GM19467 (cell line): ENCODE measurements around the gene AIFM3.

Experiments
- ATAC-seq: cut with Tn5 transposase; IDR thresholded peaks from one replicate; pipeline ENCODE4 v1.9.1; 2021; ENCODE audit warnings: mild to moderate bottlenecking, moderate library complexity; ENCODE audit not compliant: unreplicated experiment

Gene AIFM3

DNA sequence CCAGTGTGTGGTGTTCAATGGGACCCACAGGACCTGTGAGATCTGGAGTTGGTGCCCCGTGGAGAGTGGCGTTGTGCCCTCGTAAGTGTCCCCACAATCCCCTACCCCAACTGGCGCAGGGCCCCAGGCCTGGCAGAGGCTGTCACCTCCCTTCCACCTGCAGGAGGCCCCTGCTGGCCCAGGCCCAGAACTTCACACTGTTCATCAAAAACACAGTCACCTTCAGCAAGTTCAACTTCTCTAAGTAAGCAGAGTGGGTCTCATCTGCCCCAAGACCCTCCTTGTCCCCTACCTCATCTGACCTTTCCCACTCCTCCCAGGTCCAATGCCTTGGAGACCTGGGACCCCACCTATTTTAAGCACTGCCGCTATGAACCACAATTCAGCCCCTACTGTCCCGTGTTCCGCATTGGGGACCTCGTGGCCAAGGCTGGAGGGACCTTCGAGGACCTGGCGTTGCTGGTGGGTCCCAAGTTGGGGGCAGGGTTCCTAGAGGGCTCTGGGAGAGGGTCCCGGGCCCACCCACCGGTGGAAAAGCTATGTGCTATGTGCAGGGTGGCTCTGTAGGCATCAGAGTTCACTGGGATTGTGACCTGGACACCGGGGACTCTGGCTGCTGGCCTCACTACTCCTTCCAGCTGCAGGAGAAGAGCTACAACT lies 56.0 kb downstream of the AIFM3 start:
- ATAC-seq: no peak

DNA sequence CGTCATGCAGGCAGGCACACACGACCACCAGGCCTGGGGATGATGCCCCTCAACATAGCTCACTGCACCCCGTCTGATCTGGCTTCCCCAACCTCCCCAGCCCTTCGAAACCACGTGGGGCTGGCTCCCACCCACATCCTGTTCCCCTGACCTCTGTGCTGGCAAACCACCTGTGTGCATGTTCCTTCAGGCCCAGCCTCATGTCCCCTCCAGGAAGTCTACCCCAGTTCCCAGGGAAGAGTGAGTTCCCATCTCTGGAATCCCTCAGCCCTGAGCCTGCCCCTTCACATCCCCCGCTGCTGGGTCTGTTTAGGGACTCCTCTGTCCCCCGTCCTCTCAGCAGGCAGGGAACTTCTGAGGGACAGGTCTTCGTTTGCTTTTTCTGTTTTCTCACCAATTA lies 58.2 kb downstream of the AIFM3 start:
- ATAC-seq: no peak

DNA sequence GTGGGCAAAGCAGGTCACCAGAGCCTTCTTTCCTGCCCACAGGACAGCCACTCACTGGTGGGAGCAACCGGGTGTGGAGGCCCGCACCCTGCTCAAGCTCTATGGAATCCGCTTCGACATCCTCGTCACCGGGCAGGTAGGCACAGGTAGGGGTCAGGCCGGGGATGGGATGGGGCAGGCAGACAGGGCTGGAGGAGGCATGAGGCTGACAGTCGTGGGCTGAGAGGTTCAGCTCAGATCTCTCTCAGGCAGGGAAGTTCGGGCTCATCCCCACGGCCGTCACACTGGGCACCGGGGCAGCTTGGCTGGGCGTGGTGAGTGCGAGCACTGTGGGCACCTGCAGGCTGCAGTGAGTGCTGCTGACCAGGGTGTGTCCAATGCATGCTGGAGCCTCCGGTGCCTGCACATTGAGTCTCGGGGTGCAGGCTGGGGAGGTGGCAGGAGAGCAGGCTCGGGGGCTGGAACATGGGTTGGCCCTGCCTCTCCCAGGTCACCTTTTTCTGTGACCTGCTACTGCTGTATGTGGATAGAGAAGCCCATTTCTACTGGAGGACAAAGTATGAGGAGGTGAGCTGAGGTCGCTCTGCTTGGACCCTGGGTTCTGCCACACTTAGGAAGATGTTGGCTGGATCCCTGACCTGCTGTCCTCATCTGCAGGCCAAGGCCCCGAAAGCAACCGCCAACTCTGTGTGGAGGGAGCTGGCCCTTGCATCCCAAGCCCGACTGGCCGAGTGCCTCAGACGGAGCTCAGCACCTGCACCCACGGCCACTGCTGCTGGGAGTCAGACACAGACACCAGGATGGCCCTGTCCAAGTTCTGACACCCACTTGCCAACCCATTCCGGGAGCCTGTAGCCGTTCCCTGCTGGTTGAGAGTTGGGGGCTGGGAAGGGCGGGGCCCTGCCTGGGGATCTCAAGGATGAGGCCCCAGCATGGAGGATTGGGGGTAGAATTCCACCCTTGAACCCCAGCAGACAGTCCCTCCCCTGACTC lies 59.0 kb downstream of the AIFM3 start:
- no peak for ATAC-seq

DNA sequence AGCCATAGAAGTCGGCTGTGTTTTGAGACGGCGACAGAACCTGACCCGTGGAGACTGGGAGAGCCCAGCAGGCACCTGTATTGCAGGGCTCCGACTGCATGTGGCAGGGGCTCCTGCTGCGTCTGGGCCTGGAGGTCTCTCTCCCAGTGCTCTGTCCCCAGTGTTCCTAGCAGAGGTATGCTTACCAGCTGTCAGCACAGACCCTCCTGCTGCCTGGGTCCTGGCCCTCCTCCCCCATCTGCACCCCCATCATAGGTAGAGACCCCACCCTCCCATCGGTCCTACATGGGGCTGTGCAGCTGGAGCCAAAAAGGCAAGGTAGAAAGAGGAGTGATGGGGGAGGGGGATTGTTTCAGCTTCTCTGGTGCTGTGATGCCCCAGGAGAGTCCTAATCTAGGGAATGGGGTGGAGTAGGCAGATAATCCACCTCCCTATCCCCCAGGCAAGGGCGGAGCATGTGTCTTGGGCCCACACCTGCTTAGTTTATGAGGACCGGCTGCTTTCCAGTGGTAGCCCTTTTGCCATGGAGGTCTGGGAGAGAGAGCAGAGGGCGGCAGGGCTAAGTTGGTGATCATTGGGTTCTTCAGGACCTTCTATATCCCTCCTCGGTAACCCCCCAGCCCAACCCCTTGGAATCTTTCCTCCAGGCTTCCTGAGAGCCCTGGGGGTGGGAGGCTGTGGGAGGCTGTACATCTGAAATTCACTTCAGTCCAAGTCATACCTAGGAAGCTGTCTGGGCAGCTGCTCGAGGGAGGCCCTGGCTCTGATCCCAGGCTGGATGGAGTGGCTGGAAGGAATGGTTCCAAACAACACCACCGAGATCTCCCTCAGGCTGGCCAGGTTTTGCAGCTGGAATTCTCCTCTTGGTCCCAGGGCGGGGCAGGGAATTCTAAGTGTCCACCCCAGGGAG lies 60.0 kb downstream of the AIFM3 start:
- no peak for ATAC-seq

GRCh38 chr22:21028277-21029251 lies 61.5 kb downstream of the AIFM3 start:
- ATAC-seq: no peak

DNA sequence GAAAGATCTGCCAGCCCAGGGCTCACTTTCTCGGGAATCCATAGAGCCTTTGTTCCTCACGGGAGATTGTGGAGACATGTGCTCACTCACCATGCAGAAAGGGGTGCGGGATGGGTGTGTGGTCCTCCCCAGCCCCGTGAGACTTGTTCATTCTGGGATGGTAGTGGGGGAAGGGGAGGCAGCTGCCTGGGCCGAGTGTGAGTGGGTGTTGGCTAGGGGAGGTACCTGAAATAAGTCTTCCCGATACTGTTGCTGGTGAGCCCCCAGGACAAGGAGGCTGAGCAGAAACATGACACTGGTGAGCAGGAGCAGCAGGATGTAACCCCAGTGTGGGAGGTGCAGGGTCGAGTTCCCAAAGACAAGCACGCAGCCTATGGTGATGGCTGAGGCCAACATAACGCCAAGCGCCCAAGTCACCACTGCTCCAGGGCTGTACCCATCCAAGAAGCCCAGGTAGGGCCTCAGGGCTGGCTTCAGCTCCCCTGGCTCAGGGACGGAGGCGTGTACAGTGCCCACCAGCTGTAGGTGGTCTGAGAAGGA lies 62.5 kb downstream of the AIFM3 start:
- ATAC-seq: no peak

GRCh38 chr22:21030032-21030431 lies 63.0 kb downstream of the AIFM3 start:
- ATAC-seq: no peak
